Stimulated activated naive CD8-positive, alpha-beta T cell treated with anti-CD3 and anti-CD28 coated beads, Interleukin-15, amount 100 ng/mL, for 72 hours (primary cell): ENCODE measurements around the gene FARS2.
A peak's percentile ranks its signal among the peaks of the same experiment; 100 is the strongest.

Source experiments
- ATAC-seq: fragments of 150-1000 bp; cut with Tn5 transposase; 2 replicates; pipeline ENCODE4 v1.10.0; 2021; ENCODE audit warnings: mild to moderate bottlenecking, moderate library complexity
- DNase-seq, 2 donors: peaks; one replicate each; pipeline ENCODE4 v3.0.0; 2021 to 2022
- H3K27ac Mint-ChIP-seq, 2 donors: one replicate each; pipeline ENCODE4 v1.8.0; 2022; ENCODE audit warnings: mild to moderate bottlenecking in 2 of 2, mixed read lengths in 2 of 2, moderate library complexity in 2 of 2
- H3K27me3 Mint-ChIP-seq: one replicate; pipeline ENCODE4 v1.8.0; 2022; ENCODE audit warnings: mixed read lengths
- H3K4me1 Mint-ChIP-seq: one replicate; pipeline ENCODE4 v1.8.0; 2022; ENCODE audit warnings: mild to moderate bottlenecking, mixed read lengths
- H3K4me3 Mint-ChIP-seq, 2 donors: one replicate each; pipeline ENCODE4 v1.8.0; 2022; ENCODE audit warnings: mild to moderate bottlenecking in 2 of 2, mixed read lengths in 2 of 2, moderate library complexity in 1 of 2
- H3K9me3 Mint-ChIP-seq, 2 donors: one replicate each; pipeline ENCODE4 v1.8.0; 2022; ENCODE audit warnings: mixed read lengths in 2 of 2

The FARS2 gene

DNA sequence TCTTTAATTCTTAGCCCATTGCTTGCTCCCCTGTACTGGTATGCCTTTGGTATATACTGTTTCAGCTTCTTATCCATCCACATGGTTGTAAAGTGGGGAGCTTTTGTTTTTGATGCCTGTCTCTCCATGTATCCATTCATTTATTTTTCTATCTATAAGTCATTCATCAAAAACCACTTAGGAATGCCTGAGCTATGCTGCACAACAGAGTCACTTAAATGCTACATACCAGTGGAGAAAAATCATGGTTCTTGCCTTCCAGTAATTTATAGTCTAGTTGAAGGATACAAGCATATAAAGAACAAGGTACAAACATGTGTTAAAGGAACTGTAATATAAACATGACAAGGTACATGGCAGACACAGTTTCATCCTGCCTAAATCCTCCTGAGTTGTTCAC lies 398.2 kb downstream of the FARS2 start:
- Mint-ChIP-seq H3K9me3 (peaks cover 0 to 14% of the 10 kb centered on the region in 2 donors), H3K27me3 (no peaks in the 10 kb centered on the region), H3K27ac (no peak overlapping the region), H3K4me3 (no peak overlapping the region), H3K4me1 (peaks cover 14% of the 10 kb centered on the region)
- ATAC-seq (no peak), DNase-seq (no peak)

DNA sequence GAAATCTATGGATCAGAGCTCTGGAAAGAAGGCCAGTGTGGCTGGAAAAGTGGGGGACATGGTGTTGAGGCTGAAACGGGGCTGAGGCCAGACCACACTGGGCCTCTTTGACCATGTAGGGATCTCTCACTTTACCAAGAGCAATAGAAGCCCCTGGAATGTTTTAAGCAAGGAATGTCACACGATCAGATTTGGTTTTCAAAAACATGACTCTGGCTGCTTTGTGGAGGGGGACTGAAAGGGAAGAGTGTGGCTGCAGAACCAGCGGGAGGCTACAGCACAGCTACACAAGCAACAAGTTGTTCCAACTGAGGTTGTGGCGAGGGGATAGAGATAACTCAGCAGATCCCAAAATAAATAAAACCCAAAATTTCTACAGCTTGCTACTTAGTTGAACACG lies 399.5 kb downstream of the FARS2 start:
- no peak for ATAC-seq
- peak overlapping the region in 1 of 2 donors; percentile 42 for H3K27ac Mint-ChIP-seq
- peaks cover 0 to 14% of the 10 kb centered on the region in 2 donors for H3K9me3 Mint-ChIP-seq
- peaks cover 27% of the 10 kb centered on the region for H3K4me1 Mint-ChIP-seq
- no peaks in the 10 kb centered on the region for H3K27me3 Mint-ChIP-seq
- H3K4me3 Mint-ChIP-seq = no peak overlapping the region
- no peak for DNase-seq

DNA sequence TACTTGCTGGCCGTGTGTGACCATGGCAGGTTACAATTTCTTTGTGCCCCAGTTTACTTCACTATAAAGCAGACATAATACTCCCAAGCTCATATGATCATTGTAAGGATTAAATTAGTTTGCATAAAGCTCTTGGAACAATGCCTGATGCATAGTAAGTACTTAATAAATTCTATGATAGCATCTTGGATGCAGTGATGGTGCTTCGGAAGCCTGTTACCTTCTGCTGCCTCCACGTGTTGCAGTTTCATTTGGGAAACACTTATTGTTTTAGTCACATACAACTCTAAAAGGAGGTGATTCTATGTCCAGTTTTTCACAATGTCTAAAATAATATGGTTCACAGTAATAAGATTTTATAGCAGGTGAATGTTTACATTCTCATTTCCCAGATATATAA lies 401.5 kb downstream of the FARS2 start:
- no peak overlapping the region for H3K4me3 Mint-ChIP-seq
- H3K27me3 Mint-ChIP-seq = no peaks in the 10 kb centered on the region
- ATAC-seq = no peak
- no peak overlapping the region for H3K27ac Mint-ChIP-seq
- H3K9me3 Mint-ChIP-seq = peaks cover 0 to 14% of the 10 kb centered on the region in 2 donors
- peaks cover 43% of the 10 kb centered on the region for H3K4me1 Mint-ChIP-seq
- no peak for DNase-seq

DNA sequence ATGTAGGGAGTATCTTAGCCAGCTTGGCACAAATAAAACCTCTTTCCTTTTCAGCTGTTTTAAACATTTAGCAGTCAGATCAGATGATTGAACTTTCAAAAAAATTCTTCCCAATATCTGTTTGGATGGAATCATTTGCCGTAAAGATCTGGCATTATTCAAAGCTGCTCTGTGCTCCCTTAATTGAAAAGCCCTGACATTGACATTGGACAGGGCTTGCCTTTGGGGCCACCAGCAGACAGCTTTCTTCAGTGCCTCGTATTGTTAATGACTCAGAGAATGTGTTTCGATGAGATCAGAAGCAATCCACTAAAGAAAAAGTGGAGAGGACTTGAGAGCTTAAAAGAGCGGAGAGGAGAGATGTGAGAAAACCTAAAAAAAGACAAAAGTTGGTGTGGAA lies 401.9 kb downstream of the FARS2 start:
- Mint-ChIP-seq H3K4me1 (peaks cover 48% of the 10 kb centered on the region), H3K4me3 (no peak overlapping the region), H3K27ac (no peak overlapping the region), H3K27me3 (no peaks in the 10 kb centered on the region), H3K9me3 (peaks cover 0 to 14% of the 10 kb centered on the region in 2 donors)
- DNase-seq (no peak), ATAC-seq (no peak)

DNA sequence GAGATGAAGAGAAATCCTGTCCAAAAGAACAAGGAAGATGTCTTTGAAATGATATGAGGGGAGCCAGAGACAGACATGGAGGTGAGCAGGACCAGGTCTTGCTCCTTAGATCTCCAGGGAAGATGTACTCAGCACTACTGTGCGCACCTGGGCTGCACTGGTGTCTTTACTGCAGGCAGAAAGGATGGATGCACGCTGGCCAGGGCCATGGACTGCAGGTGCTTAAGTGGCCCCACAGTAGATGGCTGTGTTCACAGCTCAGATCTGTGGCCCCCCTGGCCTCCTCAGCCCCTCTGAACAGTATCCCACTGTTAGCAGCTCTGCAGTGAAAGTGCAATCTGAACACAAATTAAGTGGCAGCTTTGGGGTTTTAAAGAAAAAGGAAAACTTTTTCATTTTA lies 402.4 kb downstream of the FARS2 start:
- Mint-ChIP-seq H3K4me1 (peaks cover 51% of the 10 kb centered on the region), H3K27me3 (no peaks in the 10 kb centered on the region), H3K9me3 (peaks cover 0 to 14% of the 10 kb centered on the region in 2 donors), H3K4me3 (no peak overlapping the region), H3K27ac (no peak overlapping the region)
- DNase-seq = no peak
- ATAC-seq = no peak

DNA sequence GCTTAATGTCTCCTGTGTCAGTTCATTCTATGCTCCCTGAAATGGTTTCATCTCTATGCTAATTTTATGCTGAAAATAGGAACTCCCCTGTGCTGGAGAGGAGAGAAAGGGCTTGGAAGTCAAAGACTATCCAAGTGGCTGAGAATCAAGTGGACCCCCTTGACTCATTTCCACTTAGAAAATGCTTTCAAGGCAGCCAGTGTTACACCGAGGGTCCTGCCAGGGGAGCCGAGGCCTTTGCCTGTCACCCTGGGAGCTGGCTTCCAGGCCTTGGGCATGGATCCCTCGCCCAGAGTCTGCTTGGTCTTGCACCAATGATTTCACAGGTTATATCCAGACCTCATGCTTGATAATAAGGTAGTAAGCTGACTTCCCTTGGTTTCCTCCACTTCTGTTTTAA lies 402.8 kb downstream of the FARS2 start:
- DNase-seq = no peak
- no peaks in the 10 kb centered on the region for H3K27me3 Mint-ChIP-seq

DNA sequence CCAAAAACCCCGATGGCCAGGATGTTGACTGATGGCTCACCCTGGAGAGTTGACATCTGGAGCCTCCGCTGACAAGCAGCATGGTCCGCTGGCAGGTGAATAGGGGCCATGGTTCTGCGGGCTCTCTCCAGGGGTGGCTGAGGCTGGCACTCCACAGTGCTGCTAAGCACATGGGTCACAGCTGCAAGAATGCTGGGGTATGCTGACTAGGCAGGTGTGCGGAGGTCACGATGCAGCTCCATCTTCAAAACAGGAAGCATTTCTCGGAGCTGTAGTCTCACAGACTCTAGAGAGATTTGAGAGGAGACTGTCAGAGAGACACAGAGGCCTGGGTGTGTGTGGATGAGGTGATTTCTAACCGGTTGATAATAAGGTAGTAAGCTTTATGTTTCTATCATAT lies 403.9 kb downstream of the FARS2 start:
- Mint-ChIP-seq H3K27me3 (no peaks in the 10 kb centered on the region), H3K9me3 (peaks cover 0 to 12% of the 10 kb centered on the region in 2 donors), H3K4me3 (peak overlapping the region; percentile 17 to 67), H3K27ac (peak overlapping the region; percentile 22 to 97), H3K4me1 (peaks cover 51% of the 10 kb centered on the region)
- DNase-seq (peak in 1 of 2 donors; percentile 7), ATAC-seq (peak; percentile 70)

More for the DNA sequence above, 402.8 kb downstream of the FARS2 start:
- peaks cover 51% of the 10 kb centered on the region for H3K4me1 Mint-ChIP-seq
- no peak overlapping the region for H3K4me3 Mint-ChIP-seq
- H3K27ac Mint-ChIP-seq = no peak overlapping the region
- no peak for ATAC-seq
- H3K9me3 Mint-ChIP-seq = peaks cover 0 to 14% of the 10 kb centered on the region in 2 donors

DNA sequence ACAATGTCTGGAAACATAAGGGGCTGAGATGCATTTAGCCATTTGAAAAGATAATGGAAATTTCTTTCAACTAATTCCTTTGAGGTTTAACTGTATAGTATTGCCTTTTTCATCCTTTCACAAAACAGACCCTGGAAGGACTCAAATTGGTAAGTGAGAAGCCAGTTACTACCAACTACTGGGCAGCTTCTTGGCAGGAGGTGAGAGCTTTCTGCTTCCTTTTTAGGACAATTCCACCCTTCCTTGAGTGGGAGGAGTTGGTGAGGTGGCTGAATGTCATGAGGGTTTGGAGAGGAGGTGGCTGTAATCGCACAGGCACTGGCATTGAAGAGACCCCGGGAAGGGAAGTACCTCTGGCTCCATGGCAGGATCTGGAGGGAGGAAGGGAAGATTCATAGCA lies 404.4 kb downstream of the FARS2 start:
- DNase-seq (no peak), ATAC-seq (no peak)
- H3K27me3 Mint-ChIP-seq = no peaks in the 10 kb centered on the region
- peaks cover 53% of the 10 kb centered on the region for H3K4me1 Mint-ChIP-seq
- peak overlapping the region in 1 of 2 donors; percentile 97 for H3K27ac Mint-ChIP-seq
- H3K4me3 Mint-ChIP-seq = peak overlapping the region; percentile 17 to 67
- H3K9me3 Mint-ChIP-seq = peaks cover 0 to 7% of the 10 kb centered on the region in 2 donors

DNA sequence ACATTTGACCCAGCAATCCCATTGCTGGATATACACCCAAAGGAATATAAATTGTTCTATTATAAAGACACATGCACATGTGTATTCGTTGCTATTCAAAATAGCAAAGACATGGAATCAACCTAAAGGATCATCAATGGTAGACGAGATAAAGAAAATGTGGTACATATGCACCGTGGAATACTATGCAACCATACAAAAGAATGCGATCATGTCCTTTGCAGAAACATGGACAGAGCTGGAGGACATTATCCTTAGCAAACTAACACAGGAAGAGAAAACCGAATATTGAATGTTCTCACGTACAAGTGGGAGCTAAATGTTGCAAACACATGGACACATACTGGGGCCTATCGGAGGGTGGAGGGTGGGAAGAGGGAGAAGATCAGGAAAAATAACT lies 405.4 kb downstream of the FARS2 start:
- Mint-ChIP-seq H3K27ac (no peak overlapping the region), H3K9me3 (no peaks in the 10 kb centered on the region), H3K27me3 (no peaks in the 10 kb centered on the region), H3K4me1 (peaks cover 63% of the 10 kb centered on the region), H3K4me3 (no peak overlapping the region)
- DNase-seq (no peak), ATAC-seq (no peak)

DNA sequence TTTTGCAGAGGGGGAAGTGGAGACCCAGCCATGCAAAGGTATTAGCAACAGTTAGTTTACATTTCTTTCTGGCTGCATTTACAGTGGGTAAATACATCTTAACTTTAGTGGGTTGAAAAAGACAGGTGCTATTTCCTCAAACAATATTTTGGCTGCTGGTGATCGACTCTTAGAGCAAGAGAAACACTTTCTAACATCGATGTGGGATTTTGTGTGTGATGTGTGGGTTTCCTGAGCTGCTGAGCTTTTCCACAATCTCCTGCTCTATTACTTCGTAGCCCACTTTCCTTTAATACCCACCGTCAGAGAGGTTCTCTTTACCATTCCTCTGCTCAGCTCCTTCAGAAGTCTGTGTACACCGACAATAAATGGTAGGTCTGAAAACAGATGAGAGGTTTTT lies 406.4 kb downstream of the FARS2 start:
- no peak for ATAC-seq
- Mint-ChIP-seq H3K4me3 (peak overlapping the region in 1 of 2 donors; percentile 29), H3K27me3 (no peaks in the 10 kb centered on the region), H3K9me3 (no peaks in the 10 kb centered on the region), H3K4me1 (peaks cover 73% of the 10 kb centered on the region), H3K27ac (peak overlapping the region; percentile 9 to 40)
- DNase-seq = no peak

DNA sequence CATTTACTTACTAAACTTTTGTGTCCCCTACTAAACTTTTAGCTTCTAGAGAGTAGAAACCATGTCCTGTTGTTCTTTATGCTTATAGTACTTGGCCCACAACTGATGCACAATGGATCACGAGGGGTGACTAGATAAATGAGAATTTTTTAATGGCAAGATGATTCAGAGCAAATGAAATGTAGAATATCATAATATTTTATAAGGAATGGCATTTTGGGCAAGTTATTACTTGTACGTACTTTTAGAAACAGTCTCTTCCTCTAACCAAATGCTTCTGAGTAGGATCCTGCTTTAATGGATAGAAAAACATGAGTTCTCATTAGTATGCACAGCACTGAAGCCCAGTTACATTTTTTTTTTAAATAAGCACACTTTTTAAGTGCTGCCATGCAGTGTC lies 409.1 kb downstream of the FARS2 start:
- DNase-seq (no peak), ATAC-seq (no peak)
- peaks cover 53% of the 10 kb centered on the region for H3K4me1 Mint-ChIP-seq
- no peak overlapping the region for H3K4me3 Mint-ChIP-seq
- no peaks in the 10 kb centered on the region for H3K9me3 Mint-ChIP-seq
- peak overlapping the region in 1 of 2 donors; percentile 94 for H3K27ac Mint-ChIP-seq
- H3K27me3 Mint-ChIP-seq = no peaks in the 10 kb centered on the region

DNA sequence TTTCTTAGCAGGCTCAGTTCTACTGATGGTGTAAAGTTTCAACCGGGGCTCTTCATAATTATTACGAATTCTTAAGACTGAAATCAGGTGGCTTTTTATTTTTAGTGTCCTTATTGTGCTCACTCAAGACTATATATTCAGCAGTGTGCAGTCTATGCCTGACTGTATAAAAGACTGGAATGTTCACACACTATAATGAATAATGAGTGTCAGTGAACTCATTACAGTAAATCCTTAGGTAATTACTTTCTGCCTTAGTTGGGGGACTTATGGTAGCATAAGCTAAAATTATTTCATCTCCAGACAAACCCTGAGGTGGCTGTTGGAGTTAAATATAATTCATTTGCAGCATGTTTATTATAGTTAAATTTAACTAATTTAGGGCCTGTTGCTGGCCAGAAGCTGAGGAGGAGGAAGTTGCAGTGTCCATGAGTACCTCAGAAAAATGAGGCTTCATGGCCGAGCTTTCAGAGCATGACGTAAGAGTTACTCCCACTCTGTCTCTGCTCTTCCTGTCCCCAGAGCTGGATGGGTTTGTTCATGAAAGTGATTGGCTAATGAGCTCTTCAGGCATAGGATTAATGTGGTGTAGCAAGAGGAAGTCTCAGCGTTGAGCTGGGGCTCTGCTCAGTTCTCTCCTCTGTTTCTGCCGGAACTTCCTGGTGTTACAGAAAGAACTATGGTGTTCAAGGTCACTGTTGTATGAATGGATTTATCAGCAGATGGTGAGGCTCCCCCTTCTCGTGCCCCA lies 409.7 kb downstream of the FARS2 start:
- no peaks in the 10 kb centered on the region for H3K9me3 Mint-ChIP-seq
- peak overlapping the region; percentile 57 to 70 for H3K4me3 Mint-ChIP-seq
- DNase-seq (peak; percentile 23 to 24), ATAC-seq (peak; percentile 96)
- H3K27ac Mint-ChIP-seq = peak overlapping the region; percentile 50 to 94
- H3K27me3 Mint-ChIP-seq = no peaks in the 10 kb centered on the region
- peaks cover 47% of the 10 kb centered on the region for H3K4me1 Mint-ChIP-seq

DNA sequence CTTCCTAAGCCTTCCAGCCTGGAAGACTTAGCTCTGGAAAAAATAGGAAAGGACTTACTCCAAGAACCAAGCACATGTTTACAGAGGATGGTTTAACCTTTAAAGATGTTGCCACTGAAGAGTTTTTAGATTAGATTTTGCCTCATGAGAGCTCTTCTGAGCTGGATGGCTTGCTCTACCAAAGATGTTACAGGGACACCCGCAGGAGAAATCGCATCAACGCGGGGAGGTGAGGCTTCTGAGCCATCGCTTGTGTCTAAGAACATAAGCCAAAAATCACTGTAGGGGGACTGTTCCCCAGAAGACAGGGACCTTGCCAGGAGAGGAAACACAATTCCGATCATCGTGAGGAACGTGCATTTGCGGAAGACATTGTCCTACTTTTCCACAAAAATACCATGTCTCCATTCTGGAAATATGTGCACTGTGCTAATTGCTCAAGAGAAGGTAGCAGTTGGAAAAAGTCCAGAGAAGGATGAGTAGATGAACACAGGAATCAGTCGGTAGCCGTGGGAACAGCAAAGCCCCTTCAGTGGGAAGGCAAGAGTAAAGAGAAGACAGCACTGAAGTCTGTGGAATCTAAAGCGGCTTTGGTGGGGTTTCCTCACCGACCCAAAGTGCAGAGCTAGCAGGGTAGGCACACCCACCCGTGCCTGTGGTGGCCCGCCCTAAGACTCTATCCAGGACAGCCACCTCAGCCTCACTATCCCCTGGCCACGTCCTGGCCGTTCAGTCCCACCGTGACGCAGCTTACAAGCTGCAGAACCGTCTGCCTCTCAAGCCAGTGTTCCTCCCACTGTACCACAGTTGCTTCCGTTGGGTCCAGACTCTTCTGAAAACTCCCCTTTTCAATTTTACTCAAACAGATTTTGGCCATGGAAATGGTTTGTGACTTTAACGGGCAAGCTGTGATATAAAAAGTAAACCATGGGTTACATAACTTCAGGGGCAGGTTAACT lies 410.6 kb downstream of the FARS2 start:
- ATAC-seq = peak; percentile 47
- peak overlapping the region; percentile 57 to 70 for H3K4me3 Mint-ChIP-seq
- H3K4me1 Mint-ChIP-seq = peaks cover 38% of the 10 kb centered on the region
- peak overlapping the region; percentile 50 to 94 for H3K27ac Mint-ChIP-seq
- no peaks in the 10 kb centered on the region for H3K9me3 Mint-ChIP-seq
- H3K27me3 Mint-ChIP-seq = no peaks in the 10 kb centered on the region
- DNase-seq = peak in 1 of 2 donors; percentile 10

DNA sequence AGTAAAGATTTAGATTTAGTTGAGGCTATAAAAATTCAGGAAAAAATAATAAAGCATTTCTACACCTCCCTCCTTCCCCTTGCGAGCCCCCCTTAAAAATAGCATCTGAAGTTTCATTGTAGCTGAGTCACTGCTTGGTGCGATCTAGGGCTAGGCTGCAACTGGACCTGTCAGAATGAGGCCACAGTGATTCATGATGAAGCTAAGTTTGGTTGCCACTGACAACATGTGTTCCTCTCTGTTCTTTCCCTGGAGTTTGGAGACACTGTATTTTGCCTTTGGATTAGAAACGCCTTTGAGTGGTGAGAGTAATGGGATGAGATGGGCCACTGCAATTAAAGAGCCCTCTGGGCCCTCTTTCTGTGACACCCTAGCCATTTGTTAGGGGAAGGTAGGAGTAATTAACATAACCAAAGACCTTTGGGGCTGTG lies 411.3 kb downstream of the FARS2 start:
- Mint-ChIP-seq H3K27ac (no peak overlapping the region), H3K4me3 (no peak overlapping the region), H3K4me1 (peaks cover 36% of the 10 kb centered on the region), H3K27me3 (no peaks in the 10 kb centered on the region), H3K9me3 (no peaks in the 10 kb centered on the region)
- DNase-seq (no peak), ATAC-seq (no peak)

DNA sequence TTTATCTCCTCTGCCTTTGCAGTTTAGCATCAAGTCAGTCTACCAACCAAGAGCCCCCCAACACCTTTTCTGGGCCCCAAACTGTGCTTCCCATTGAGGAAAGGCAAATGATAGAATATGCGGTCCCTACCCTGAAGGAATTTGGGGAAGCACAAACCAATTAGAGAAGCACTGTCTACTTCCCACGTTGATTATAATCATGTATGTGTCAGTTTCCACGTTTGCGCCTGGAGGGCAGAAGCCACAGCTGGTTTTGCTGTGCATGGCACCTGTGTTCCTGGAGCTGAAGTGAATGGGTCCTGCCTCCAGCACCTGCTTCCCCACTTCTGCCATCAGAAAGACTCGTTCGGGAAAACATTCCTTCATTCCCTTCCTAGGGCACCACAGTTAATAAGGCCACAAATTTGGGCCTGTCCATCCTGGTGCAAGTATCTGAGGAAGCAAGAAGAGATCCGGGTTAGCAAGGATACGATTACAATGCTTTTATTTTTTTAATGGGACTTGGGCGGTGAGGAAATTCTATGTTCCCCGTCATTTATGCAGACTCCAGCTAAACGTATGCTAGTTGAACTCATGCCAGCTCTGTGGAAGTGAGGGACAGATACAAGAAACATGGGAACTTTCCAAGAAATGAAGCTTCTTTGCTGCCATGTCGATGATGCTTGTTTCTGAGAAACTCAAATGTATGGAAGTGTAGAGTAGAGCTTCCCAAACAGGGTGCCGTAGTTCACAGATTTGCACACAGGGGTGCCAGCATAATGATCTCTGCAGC lies 411.9 kb downstream of the FARS2 start:
- H3K27me3 Mint-ChIP-seq = no peaks in the 10 kb centered on the region
- H3K4me3 Mint-ChIP-seq = no peak overlapping the region
- no peak for ATAC-seq
- peaks cover 35% of the 10 kb centered on the region for H3K4me1 Mint-ChIP-seq
- H3K9me3 Mint-ChIP-seq = no peaks in the 10 kb centered on the region
- no peak for DNase-seq
- no peak overlapping the region for H3K27ac Mint-ChIP-seq
